ENCODE data around the gene MEF2A.

DNA sequence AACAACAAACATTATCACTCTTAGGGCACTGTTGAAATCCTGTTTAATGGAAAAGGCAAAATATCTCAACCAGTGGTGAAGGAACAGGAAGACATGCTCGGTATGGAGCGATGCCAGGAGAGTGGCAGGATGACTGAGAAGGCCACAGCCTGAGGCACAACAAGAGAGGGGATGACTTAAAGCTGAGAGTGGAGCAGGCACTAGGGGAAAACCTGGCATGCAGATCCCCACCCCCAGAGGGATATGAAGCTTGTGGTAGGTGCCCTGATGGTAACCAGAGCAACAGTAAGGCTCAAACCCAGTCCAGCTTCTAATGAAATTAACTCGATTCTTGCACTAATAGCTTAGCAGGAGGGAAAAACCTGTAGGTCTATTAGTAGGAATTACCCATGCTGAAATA is 127.0 kb downstream of the MEF2A start:
- TF ChIP-seq, protein P1, sequence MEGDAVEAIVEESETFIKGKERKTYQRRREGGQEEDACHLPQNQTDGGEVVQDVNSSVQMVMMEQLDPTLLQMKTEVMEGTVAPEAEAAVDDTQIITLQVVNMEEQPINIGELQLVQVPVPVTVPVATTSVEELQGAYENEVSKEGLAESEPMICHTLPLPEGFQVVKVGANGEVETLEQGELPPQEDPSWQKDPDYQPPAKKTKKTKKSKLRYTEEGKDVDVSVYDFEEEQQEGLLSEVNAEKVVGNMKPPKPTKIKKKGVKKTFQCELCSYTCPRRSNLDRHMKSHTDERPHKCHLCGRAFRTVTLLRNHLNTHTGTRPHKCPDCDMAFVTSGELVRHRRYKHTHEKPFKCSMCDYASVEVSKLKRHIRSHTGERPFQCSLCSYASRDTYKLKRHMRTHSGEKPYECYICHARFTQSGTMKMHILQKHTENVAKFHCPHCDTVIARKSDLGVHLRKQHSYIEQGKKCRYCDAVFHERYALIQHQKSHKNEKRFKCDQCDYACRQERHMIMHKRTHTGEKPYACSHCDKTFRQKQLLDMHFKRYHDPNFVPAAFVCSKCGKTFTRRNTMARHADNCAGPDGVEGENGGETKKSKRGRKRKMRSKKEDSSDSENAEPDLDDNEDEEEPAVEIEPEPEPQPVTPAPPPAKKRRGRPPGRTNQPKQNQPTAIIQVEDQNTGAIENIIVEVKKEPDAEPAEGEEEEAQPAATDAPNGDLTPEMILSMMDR (conservative IDR thresholded peaks at IDR 0.05), result no peak
- no peak for TF ChIP-seq ZFX (IDR thresholded peaks at IDR 0.05)

Data from C4-2B (cell line).